SH-SY5Y (cell line): ENCODE measurements around the gene GIPC3.

ENCODE experiments used
- GATA2 ChIP-seq: IDR thresholded peaks from 2 replicates; pipeline ENCODE4 v1.6.1; 2011; ENCODE audit warnings: mild to moderate bottlenecking, low read depth, low read length
- GATA3 ChIP-seq: IDR thresholded peaks from 2 replicates; pipeline ENCODE4 v1.6.1; 2011; ENCODE audit warnings: low read depth, mild to moderate bottlenecking, low read length, moderate library complexity

DNA sequence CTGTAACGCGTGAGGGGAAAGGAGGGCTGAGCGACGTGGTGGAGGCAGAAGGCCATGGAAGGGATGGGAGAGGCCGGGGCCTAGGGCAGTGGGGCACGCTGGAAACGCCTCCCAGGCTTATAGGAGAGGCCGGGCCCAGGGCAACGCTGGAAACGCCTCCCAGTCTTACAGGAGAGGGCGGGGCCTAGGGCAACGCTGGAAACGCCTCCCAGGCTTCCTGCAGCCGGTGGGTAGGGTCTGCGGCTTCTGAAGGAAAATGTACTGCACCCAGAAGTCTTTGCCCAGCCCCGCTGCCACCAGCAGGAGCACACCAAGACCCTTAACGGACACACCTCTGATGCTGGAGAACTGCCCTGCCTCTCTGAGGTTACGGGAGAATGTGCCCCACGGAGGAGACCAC lies 32.2 kb downstream of the GIPC3 start:
- TF ChIP-seq GATA3 = no peak
- no peak for TF ChIP-seq GATA2
